H1 (cell line): ENCODE results near the gene TCF19. TPM values are rescaled to one million over a fixed set of nuclear protein-coding genes. Genes with fewer than 3 reads are reported as not detected.

Experiments
- CEBPB ChIP-seq: IDR thresholded peaks from 2 replicates; pipeline ENCODE4 v1.6.1; 2012; ENCODE audit warnings: low read depth, low read length
- CHD1 ChIP-seq: IDR thresholded peaks from 2 replicates; pipeline ENCODE4 v1.6.1; 2012; ENCODE audit warnings: low read depth, low read length, improper control_type of control experiment
- CHD7 ChIP-seq: fragments of 300-600 bp; sonication (generic); IDR thresholded peaks from 2 replicates; pipeline ENCODE4 v1.7.1; 2012; ENCODE audit warnings: low read length, moderate library complexity, mild to moderate bottlenecking, inconsistent platforms; ENCODE audit not compliant: insufficient replicate concordance
- RXRA ChIP-seq: IDR thresholded peaks from 2 replicates; pipeline ENCODE4 v1.6.1; 2011; ENCODE audit warnings: low read depth, mild to moderate bottlenecking, low read length, moderate library complexity; ENCODE audit not compliant: insufficient read depth
- polyA plus RNA-seq, 7 experiments: library from polyadenylated mRNA; depleted of rRNA in 3 of 7; stranded (reverse) in 5 of 7; unstranded in 2 of 7; fragments of >200 nt in 5 of 7; fragments of 200-250 nt in 2 of 7; gene quantifications; 1 replicate in 5 of 7; 2 replicates in 1 of 7; 4 replicates in 1 of 7; pipeline versions ENCODE4 v1.2.1 to v1.2.3, GENCODE V29; 2011 to 2013; ENCODE audit warnings: missing spikeins in 2 of 7, mixed read lengths in 2 of 7
- total RNA-seq: library from RNA; stranded (reverse); fragmentation: NEBNext Ultra II Directional; extraction: Animal tissue kit (Norgen Biotek cat#: 25700); gene quantifications from 2 replicates; pipeline ENCODE4 v1.2.1, GENCODE V29; 2021

The TCF19 gene
- total and polyA plus RNA-seq, 2 of the 8 experiments (the other 6 are each of a cell fraction or from before 2014, with no cell fraction given): 7.2 to 11.0 TPM

DNA sequence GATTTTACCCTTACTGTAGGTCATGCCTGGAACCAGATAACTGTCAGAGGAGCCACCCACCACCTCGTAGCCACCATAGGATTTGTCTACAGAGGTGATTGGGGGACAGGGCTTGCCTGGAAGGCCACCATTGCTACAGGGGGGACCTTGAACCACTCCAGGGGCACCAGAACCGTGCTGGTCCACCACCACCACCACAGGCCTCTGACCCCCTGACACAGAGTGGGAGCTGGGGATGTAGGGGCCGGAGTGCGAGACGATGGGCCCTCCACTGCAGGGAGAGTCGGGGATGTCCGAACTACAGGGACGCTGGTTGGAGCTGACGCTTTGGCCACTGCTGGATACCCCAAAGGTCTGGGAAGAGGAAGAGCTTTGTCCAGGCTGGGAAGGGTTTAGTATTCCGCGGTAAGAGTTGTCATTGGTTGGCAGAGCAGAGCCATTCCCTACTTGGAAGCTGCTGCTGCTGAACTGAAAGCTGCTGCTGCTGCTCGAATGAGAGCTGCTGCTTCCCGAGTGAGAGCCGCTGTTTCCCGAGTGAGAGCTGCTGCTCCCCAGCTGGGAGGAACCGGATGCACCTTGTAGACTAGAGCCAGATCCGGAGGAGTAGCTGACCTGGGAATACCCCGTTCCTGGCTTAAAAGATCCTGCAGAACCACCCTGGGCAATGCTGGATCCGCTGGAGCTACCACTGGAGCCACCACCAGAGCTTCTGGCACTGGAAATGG lies 41.6 kb upstream of the TCF19 start (continued):
- TF ChIP-seq RXRA (no peak), CHD1 (no peak), CEBPB (no peak), CHD7 (no peak)
